ENCODE data around the gene BRD3. TPM values are rescaled to one million over a fixed set of nuclear protein-coding genes. Genes with fewer than 3 reads are reported as not detected.

The BRD3 gene
- total and polyA plus RNA-seq, 3 donors from 2014 or later, result 30.2 to 64.5 (median 44.3) TPM

GRCh38 chr9:134028575-134029247 is 39.1 kb downstream of the BRD3 start:
- Histone ChIP-seq H3K36me3 (ENCODE audit: low read depth, missing control alignments) (no peaks in the 10 kb centered on the region), H3K27ac (no peak overlapping the region), H3K4me1 (peaks cover 15% of the 10 kb centered on the region), H3K27me3 (no peaks in the 10 kb centered on the region), H3K4me3 (no peak overlapping the region), H3K9me3 (no peaks in the 10 kb centered on the region)
- TF ChIP-seq CTCF (IDR thresholded peaks at IDR 0.05) (no peak), POLR2A (IDR thresholded peaks at IDR 0.05) (no peak)
- intact Hi-C loops (cut with DNase I; ENCODE audit: low total_unique reads), result no loop called here
- WGBS, 2 donors, result 58 to 62% methylated on average over 20 to 22 of the region's 22 CpGs
- peak; percentile 59 for DNase-seq

GRCh38 chr9:134028076-134028475 is 39.8 kb downstream of the BRD3 start:
- DNase-seq, result no peak
- intact Hi-C loops (cut with DNase I; ENCODE audit: low total_unique reads), result no loop called here
- H3K4me1 ChIP-seq, result peaks cover 15% of the 10 kb centered on the region
- no peaks in the 10 kb centered on the region for H3K36me3 ChIP-seq (ENCODE audit: low read depth, missing control alignments)
- 90 to 95% methylated on average over 9 of the region's 9 CpGs for WGBS, 2 donors
- H3K4me3 ChIP-seq, result no peak overlapping the region
- no peak for TF ChIP-seq POLR2A (IDR thresholded peaks at IDR 0.05)
- TF ChIP-seq CTCF (IDR thresholded peaks at IDR 0.05), result no peak
- no peak overlapping the region for H3K27ac ChIP-seq
- no peaks in the 10 kb centered on the region for H3K9me3 ChIP-seq
- no peaks in the 10 kb centered on the region for H3K27me3 ChIP-seq

- WGBS, 2 donors, result 92 to 97% methylated on average over 4 to 7 of the region's 7 CpGs
- no peak for DNase-seq
- Histone ChIP-seq H3K27me3 (no peaks in the 10 kb centered on the region), H3K4me3 (no peak overlapping the region), H3K9me3 (no peaks in the 10 kb centered on the region), H3K36me3 (ENCODE audit: low read depth, missing control alignments) (no peaks in the 10 kb centered on the region), H3K4me1 (peaks cover 15% of the 10 kb centered on the region), H3K27ac (no peak overlapping the region)
- intact Hi-C loops (cut with DNase I; ENCODE audit: low total_unique reads), result no loop called here
- TF ChIP-seq CTCF (IDR thresholded peaks at IDR 0.05) (no peak), POLR2A (IDR thresholded peaks at IDR 0.05) (no peak)
Measured at GRCh38 chr9:134027561-134027960, 40.3 kb downstream of the BRD3 start.

- Histone ChIP-seq H3K4me3 (no peak overlapping the region), H3K4me1 (peaks cover 15% of the 10 kb centered on the region), H3K36me3 (ENCODE audit: low read depth, missing control alignments) (no peaks in the 10 kb centered on the region), H3K27ac (no peak overlapping the region), H3K9me3 (no peaks in the 10 kb centered on the region), H3K27me3 (no peaks in the 10 kb centered on the region)
- intact Hi-C loops (cut with DNase I; ENCODE audit: low total_unique reads), result no loop called here
- 82 to 85% methylated on average over 8 of the region's 8 CpGs for WGBS, 2 donors
- DNase-seq, result no peak
- TF ChIP-seq CTCF (IDR thresholded peaks at IDR 0.05), result no peak
- no peak for TF ChIP-seq POLR2A (IDR thresholded peaks at IDR 0.05)
Measured at GRCh38 chr9:134026981-134027380, 40.8 kb downstream of the BRD3 start.

GRCh38 chr9:134026581-134026980 is 41.2 kb downstream of the BRD3 start:
- no peaks in the 10 kb centered on the region for H3K9me3 ChIP-seq
- no peaks in the 10 kb centered on the region for H3K36me3 ChIP-seq (ENCODE audit: low read depth, missing control alignments)
- WGBS, 2 donors, result 59 to 63% methylated on average over 18 of the region's 18 CpGs
- TF ChIP-seq CTCF (IDR thresholded peaks at IDR 0.05), result no peak
- TF ChIP-seq POLR2A (IDR thresholded peaks at IDR 0.05), result no peak
- intact Hi-C loops (cut with DNase I; ENCODE audit: low total_unique reads), result no loop called here
- peak overlapping the region in 1 of 2 donors; percentile 83 for H3K27ac ChIP-seq
- no peak overlapping the region for H3K4me3 ChIP-seq
- H3K27me3 ChIP-seq, result no peaks in the 10 kb centered on the region
- peaks cover 15% of the 10 kb centered on the region for H3K4me1 ChIP-seq
- DNase-seq, result no peak

Data from testis (tissue), 3 donors.